Hepatocyte (in vitro differentiated cells): ENCODE data around the gene NSMF. TPM values are rescaled to one million over a fixed set of nuclear protein-coding genes. Genes with fewer than 3 reads are reported as not detected.
"Not testable (repeated sequence)": the region's sequence is repeated elsewhere in the genome, so short reads cannot be mapped to it uniquely, and the experiment has no call there.

Source experiments
- DNase-seq: peaks from one replicate; pipeline ENCODE4 v3.0.0-alpha.2; 2016; ENCODE audit warnings: low spot score
- H2AFZ ChIP-seq: fragments of 200-600 bp; sonication (generic); 2 replicates; pipeline ENCODE4 v1.6.0; 2016; ENCODE audit warnings: antibody characterized with exemption, mild to moderate bottlenecking
- H3K27ac ChIP-seq: fragments of 200-600 bp; sonication (generic); 2 replicates; pipeline ENCODE4 v1.5.1; 2016; ENCODE audit warnings: mild to moderate bottlenecking
- H3K27me3 ChIP-seq: fragments of 200-600 bp; sonication (generic); 2 replicates; pipeline ENCODE4 v1.6.1; 2016
- H3K36me3 ChIP-seq: fragments of 200-600 bp; sonication (generic); replicated peaks from 2 replicates; pipeline ENCODE4 v1.5.1; 2016; ENCODE audit warnings: low read depth; ENCODE audit not compliant: insufficient read depth
- H3K4me1 ChIP-seq: fragments of 200-600 bp; sonication (generic); 2 replicates; pipeline ENCODE4 v1.5.1; 2016; ENCODE audit warnings: mild to moderate bottlenecking, moderate library complexity; ENCODE audit not compliant: insufficient read depth
- H3K4me2 ChIP-seq: fragments of 200-600 bp; sonication (generic); 2 replicates; pipeline ENCODE4 v1.6.0; 2016
- H3K4me3 ChIP-seq: fragments of 200-600 bp; sonication (generic); 2 replicates; pipeline ENCODE4 v1.5.1; 2016; ENCODE audit warnings: mild to moderate bottlenecking
- H3K79me2 ChIP-seq: fragments of 200-600 bp; sonication (generic); 2 replicates; pipeline ENCODE4 v1.6.0; 2017; ENCODE audit warnings: mild to moderate bottlenecking
- H3K9me2 ChIP-seq: fragments of 200-600 bp; sonication (generic); replicated peaks from 2 replicates; pipeline ENCODE4 v1.6.0; 2017; ENCODE audit warnings: mild to moderate bottlenecking; ENCODE audit not compliant: insufficient read depth
- H3K9me3 ChIP-seq: fragments of 200-600 bp; sonication (generic); 2 replicates; pipeline ENCODE4 v1.5.1; 2016; ENCODE audit warnings: low read depth, mild to moderate bottlenecking
- H4K20me1 ChIP-seq: fragments of 200-600 bp; sonication (generic); 2 replicates; pipeline ENCODE4 v1.6.0; 2016; ENCODE audit warnings: mild to moderate bottlenecking; ENCODE audit not compliant: insufficient read depth, poor library complexity, severe bottlenecking
- CTCF ChIP-seq: fragments of 200-600 bp; sonication (generic); IDR thresholded peaks from 2 replicates; pipeline ENCODE4 v1.5.1; 2016; ENCODE audit warnings: antibody characterized with exemption, mild to moderate bottlenecking; ENCODE audit not compliant: poor library complexity
- EZH2 ChIP-seq: fragments of 200-600 bp; sonication (generic); IDR thresholded peaks from 2 replicates; pipeline ENCODE4 v1.6.1; 2016; ENCODE audit warnings: antibody characterized with exemption, mild to moderate bottlenecking, borderline replicate concordance
- EZH2phosphoT487 ChIP-seq: fragments of 200-600 bp; sonication (generic); IDR thresholded peaks from one replicate; pipeline ENCODE4 v1.6.1; 2018; ENCODE audit warnings: antibody characterized with exemption, mild to moderate bottlenecking, low read depth, moderate library complexity; ENCODE audit not compliant: unreplicated experiment, severe bottlenecking
- WGBS: methylation state at CpG from one replicate; pipeline ENCODE4 v1.1.6; 2016; ENCODE audit warnings: low lambda C conversion rate; ENCODE audit errors: missing lambda C conversion rate; 5-methylcytosine and 5-hydroxymethylcytosine counted together
- polyA plus RNA-seq: library from polyadenylated mRNA; unstranded; fragments of >200 nt; fragmentation: Nextera tagmentation; extraction: Ambion mirVana; gene quantifications from 2 replicates; pipeline ENCODE4 v1.2.1, GENCODE V29; 2016
- total RNA-seq: library from RNA; depleted of rRNA; stranded (reverse); fragments of >200 nt; gene quantifications from 2 replicates; pipeline ENCODE4 v1.2.3, GENCODE V29; 2014

The NSMF gene
- total and polyA plus RNA-seq, 2 experiments from 2014 or later: 39.5 to 51.6 TPM

GRCh38 chr9:137467161-137467581 is 8.0 kb upstream of the NSMF start:
- Histone ChIP-seq H3K36me3 (no peaks in the 10 kb centered on the region), H3K4me3 (no peak overlapping the region), H3K27ac (no peak overlapping the region), H3K4me2 (no peak overlapping the region), H4K20me1 (no peaks in the 10 kb centered on the region), H3K4me1 (no peaks in the 10 kb centered on the region), H3K79me2 (no peaks in the 10 kb centered on the region), H2AFZ (no peak overlapping the region), H3K27me3 (no peaks in the 10 kb centered on the region), H3K9me2 (no peaks in the 10 kb centered on the region), H3K9me3 (no peaks in the 10 kb centered on the region)
- TF ChIP-seq CTCF: no peak
- no peak for TF ChIP-seq EZH2phosphoT487
- no peak for TF ChIP-seq EZH2
- WGBS: 93% methylated on average over 16 of the region's 16 CpGs
- no peak for DNase-seq

DNA sequence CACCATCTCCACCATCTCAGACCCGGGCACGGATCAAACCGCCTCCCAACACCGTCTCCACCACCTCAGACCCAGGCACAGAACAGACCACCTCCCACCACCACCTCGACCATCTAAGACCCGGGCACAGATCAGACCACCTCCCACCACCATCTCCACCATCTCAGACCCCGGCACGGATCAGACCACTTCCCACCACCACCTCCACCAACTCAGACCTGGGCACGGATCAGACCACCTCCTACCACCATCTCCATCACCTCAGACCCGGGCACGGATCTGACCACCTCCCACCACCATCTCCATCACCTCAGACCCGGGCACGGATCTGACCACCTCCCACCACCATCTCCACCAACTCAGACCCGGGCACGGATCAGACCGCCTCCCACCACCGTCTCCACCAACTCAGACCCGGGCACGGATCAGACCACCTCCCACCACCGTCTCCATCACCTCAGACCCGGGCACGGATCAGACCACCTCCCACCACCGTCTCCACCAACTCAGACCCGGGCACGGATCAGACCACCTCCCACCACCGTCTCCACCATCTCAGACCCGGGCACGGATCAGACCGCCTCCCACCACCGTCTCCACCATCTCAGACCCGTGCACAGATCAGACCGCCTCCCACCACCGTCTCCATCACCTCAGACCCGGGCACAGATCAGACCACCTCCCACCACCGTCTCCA is 7.4 kb upstream of the NSMF start:
- WGBS: 97% methylated on average over 15 of the region's 35 CpGs
- H3K79me2 ChIP-seq, H3K27me3 ChIP-seq, H3K9me2 ChIP-seq, H3K9me3 ChIP-seq, DNase-seq, H4K20me1 ChIP-seq, H3K4me3 ChIP-seq, H2AFZ ChIP-seq, H3K4me1 ChIP-seq, H3K4me2 ChIP-seq, H3K27ac ChIP-seq, H3K36me3 ChIP-seq: not testable (repeated sequence)

DNA sequence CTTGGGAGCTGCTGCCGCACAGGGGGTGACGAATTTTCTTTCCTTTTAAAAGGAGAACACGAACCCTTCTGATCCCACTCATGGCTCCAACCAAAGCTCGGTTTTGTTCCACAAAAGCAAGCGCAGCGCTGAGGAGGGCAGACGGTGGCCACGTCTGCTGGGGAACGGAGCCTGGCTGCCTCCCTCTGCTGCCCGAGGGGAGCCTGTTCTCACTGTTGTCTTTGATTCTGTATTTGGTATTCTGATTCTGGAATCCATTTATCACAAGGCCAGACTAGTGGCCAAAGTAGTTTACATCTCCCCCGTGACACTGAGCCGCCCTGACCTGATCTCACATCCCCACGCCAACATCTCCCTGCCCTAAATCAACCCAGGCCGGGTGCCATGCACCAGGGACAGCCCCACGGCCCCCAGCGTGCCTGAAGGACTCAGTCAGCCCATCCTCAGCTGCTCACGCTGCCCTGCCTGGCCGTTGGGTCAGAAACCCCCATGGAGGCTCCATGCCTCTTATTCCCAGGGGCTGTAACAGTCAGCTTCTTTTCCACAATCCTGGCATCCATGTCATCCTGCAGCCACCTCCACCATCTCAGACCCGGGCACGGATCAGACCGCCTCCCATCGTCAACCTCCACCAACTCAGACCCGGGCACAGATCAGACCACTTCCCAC is 6.7 kb upstream of the NSMF start:
- WGBS: 91% methylated on average over 23 of the region's 23 CpGs
- H3K4me1 ChIP-seq: no peaks in the 10 kb centered on the region
- no peak overlapping the region for H3K4me2 ChIP-seq

More for the DNA sequence above, 6.7 kb upstream of the NSMF start:
- no peak overlapping the region for H2AFZ ChIP-seq
- H3K27me3 ChIP-seq: no peaks in the 10 kb centered on the region
- TF ChIP-seq CTCF (no peak), EZH2phosphoT487 (no peak), EZH2 (no peak)
- H3K36me3 ChIP-seq: no peaks in the 10 kb centered on the region
- H3K9me2 ChIP-seq: no peaks in the 10 kb centered on the region
- no peak overlapping the region for H3K27ac ChIP-seq
- H3K9me3 ChIP-seq: no peaks in the 10 kb centered on the region
- no peak for DNase-seq
- no peaks in the 10 kb centered on the region for H4K20me1 ChIP-seq
- no peaks in the 10 kb centered on the region for H3K79me2 ChIP-seq
- H3K4me3 ChIP-seq: no peak overlapping the region
